ENCODE data around the gene CTNNA3.

Gene CTNNA3

GRCh38 chr10:66202101-66202500 is 1493.9 kb downstream of the CTNNA3 start:
- no peak for DNase-seq (ENCODE audit: extremely low read depth in 1 of 2, low read depth in 1 of 2)

- no peak for DNase-seq (ENCODE audit: extremely low read depth in 1 of 2, low read depth in 1 of 2)
These were observed 1503.7 kb downstream of the CTNNA3 start for GRCh38 chr10:66192162-66192831.

- no peak for DNase-seq (ENCODE audit: extremely low read depth in 1 of 2, low read depth in 1 of 2)
These were observed 1505.6 kb downstream of the CTNNA3 start for GRCh38 chr10:66190413-66190812.

- DNase-seq (ENCODE audit: extremely low read depth in 1 of 2, low read depth in 1 of 2), result no peak
These were observed 1506.7 kb downstream of the CTNNA3 start for GRCh38 chr10:66189271-66189670.

GRCh38 chr10:66187053-66187733 is 1508.8 kb downstream of the CTNNA3 start:
- DNase-seq (ENCODE audit: extremely low read depth in 1 of 2, low read depth in 1 of 2), result no peak

- DNase-seq (ENCODE audit: extremely low read depth in 1 of 2, low read depth in 1 of 2), result no peak
These were observed 1513.0 kb downstream of the CTNNA3 start for GRCh38 chr10:66183028-66183427.

- DNase-seq (ENCODE audit: extremely low read depth in 1 of 2, low read depth in 1 of 2), result no peak
These were observed 1515.2 kb downstream of the CTNNA3 start for GRCh38 chr10:66180581-66181318.

- DNase-seq (ENCODE audit: extremely low read depth in 1 of 2, low read depth in 1 of 2), result no peak
These were observed 1516.0 kb downstream of the CTNNA3 start for GRCh38 chr10:66180021-66180420.

- DNase-seq (ENCODE audit: extremely low read depth in 1 of 2, low read depth in 1 of 2), result no peak
These were observed 1519.2 kb downstream of the CTNNA3 start for GRCh38 chr10:66176772-66177171.

- DNase-seq (ENCODE audit: extremely low read depth in 1 of 2, low read depth in 1 of 2), result no peak
These were observed 1528.2 kb downstream of the CTNNA3 start for GRCh38 chr10:66167816-66168215.

- no peak for DNase-seq (ENCODE audit: extremely low read depth in 1 of 2, low read depth in 1 of 2)
These were observed 1533.3 kb downstream of the CTNNA3 start for GRCh38 chr10:66162560-66163143.

- no peak for DNase-seq (ENCODE audit: extremely low read depth in 1 of 2, low read depth in 1 of 2)
These were observed 1544.6 kb downstream of the CTNNA3 start for GRCh38 chr10:66151346-66151745.

GRCh38 chr10:66148312-66148711 is 1547.7 kb downstream of the CTNNA3 start:
- DNase-seq (ENCODE audit: extremely low read depth in 1 of 2, low read depth in 1 of 2), result no peak

GRCh38 chr10:66144016-66144415 is 1552.0 kb downstream of the CTNNA3 start:
- no peak for DNase-seq (ENCODE audit: extremely low read depth in 1 of 2, low read depth in 1 of 2)

- DNase-seq (ENCODE audit: extremely low read depth in 1 of 2, low read depth in 1 of 2), result no peak
These were observed 1593.2 kb downstream of the CTNNA3 start for GRCh38 chr10:66102756-66103155.

GRCh38 chr10:66098595-66099480 is 1597.2 kb downstream of the CTNNA3 start:
- no peak for DNase-seq (ENCODE audit: extremely low read depth in 1 of 2, low read depth in 1 of 2)

GRCh38 chr10:66095610-66096009 is 1600.4 kb downstream of the CTNNA3 start:
- no peak for DNase-seq (ENCODE audit: extremely low read depth in 1 of 2, low read depth in 1 of 2)

GRCh38 chr10:66085906-66086305 is 1610.1 kb downstream of the CTNNA3 start:
- no peak for DNase-seq (ENCODE audit: extremely low read depth in 1 of 2, low read depth in 1 of 2)

GRCh38 chr10:66071907-66072306 is 1624.1 kb downstream of the CTNNA3 start:
- DNase-seq (ENCODE audit: extremely low read depth in 1 of 2, low read depth in 1 of 2), result no peak

- DNase-seq (ENCODE audit: extremely low read depth in 1 of 2, low read depth in 1 of 2), result no peak
These were observed 1637.4 kb downstream of the CTNNA3 start for GRCh38 chr10:66058594-66058993.

GRCh38 chr10:66049335-66049734 is 1646.7 kb downstream of the CTNNA3 start:
- no peak for DNase-seq (ENCODE audit: extremely low read depth in 1 of 2, low read depth in 1 of 2)

All from stimulated activated CD8-positive, alpha-beta memory T cell treated with anti-CD3 and anti-CD28 coated beads, Interleukin-7, amount 100 ng/mL, for 48 hours (primary cell).